K562 (cell line): ENCODE results near the gene NBDY.

Experiments used
- CBX8 ChIP-seq: fragments of 200-600 bp; sonication (generic); IDR thresholded peaks from 2 replicates; pipeline ENCODE4 v1.6.1; 2012; ENCODE audit warnings: borderline replicate concordance, mixed run types, low read depth, mild to moderate bottlenecking, moderate library complexity, mixed read lengths, low read length, control low read depth, inconsistent platforms; ENCODE audit not compliant: poor library complexity, severe bottlenecking; ENCODE audit errors: extremely low read depth
- CREB1 ChIP-seq, 2 experiments: sonication (generic) in 1 of 2; formaldehyde crosslinking in 1 of 2; IDR thresholded peaks; 2 replicates each; pipeline versions ENCODE4 v1.6.1 to v1.8.0; 2012 to 2022; ENCODE audit warnings: inconsistent platforms in 1 of 2, mild to moderate bottlenecking in 1 of 2, missing genetic modification reagents in 1 of 2, moderate library complexity in 1 of 2
- CREM ChIP-seq: IDR thresholded peaks from 2 replicates; pipeline ENCODE4 v1.6.1; 2014; ENCODE audit warnings: antibody characterized with exemption, low read depth
- FOXM1 ChIP-seq, 2 experiments: fragments of 450-650 bp in 1 of 2; sonication (generic) in 1 of 2; formaldehyde crosslinking in 1 of 2; IDR thresholded peaks; 2 replicates each; pipeline versions ENCODE4 v1.6.1 to v1.9.0; 2017 to 2022; ENCODE audit warnings: low read depth in 2 of 2, mild to moderate bottlenecking in 2 of 2, missing genetic modification reagents in 1 of 2, moderate library complexity in 1 of 2
- HCFC1 ChIP-seq: IDR thresholded peaks from 2 replicates; pipeline ENCODE4 v1.6.1; 2012; ENCODE audit warnings: low read depth, low read length, improper control_type of control experiment
- KAT8 ChIP-seq: fragments of 450-650 bp; IDR thresholded peaks from 2 replicates; pipeline ENCODE4 v1.6.1; 2016; ENCODE audit warnings: low read depth, mild to moderate bottlenecking
- MTA3 ChIP-seq: fragments of 450-650 bp; formaldehyde crosslinking; IDR thresholded peaks from 2 replicates; pipeline ENCODE4 v1.6.1; 2017; ENCODE audit warnings: mild to moderate bottlenecking, borderline replicate concordance
- POLR2AphosphoS5 ChIP-seq: IDR thresholded peaks from 2 replicates; pipeline ENCODE4 v1.6.1; 2011; ENCODE audit warnings: mild to moderate bottlenecking, low read depth, low read length, moderate library complexity; ENCODE audit not compliant: control insufficient read depth, insufficient read depth
- SIX5 ChIP-seq, 2 experiments: IDR thresholded peaks; 2 replicates each; pipeline ENCODE4 v1.6.1; 2011; ENCODE audit warnings: low read length in 2 of 2, borderline replicate concordance in 1 of 2, low read depth in 1 of 2, mild to moderate bottlenecking in 1 of 2, moderate library complexity in 1 of 2; ENCODE audit not compliant: insufficient read depth in 1 of 2
- SRSF7 ChIP-seq: fragments of 200-400 bp; formaldehyde crosslinking; optimal IDR thresholded peaks from 2 replicates; pipeline ENCODE3; 2017; ENCODE audit warnings: mild to moderate bottlenecking, low read depth, low read length
- TF ChIP-seq, protein P1 (sequence below), 2 experiments: fragments of 450-650 bp in 1 of 2; sonication (generic) in 1 of 2; formaldehyde crosslinking in 1 of 2; IDR thresholded peaks; 2 replicates each; pipeline versions ENCODE4 v1.7.1 to v1.9.0; 2016 to 2022; ENCODE audit warnings: inconsistent platforms in 1 of 2, mild to moderate bottlenecking in 1 of 2, missing genetic modification reagents in 1 of 2
- TF ChIP-seq, protein P2 (sequence below): sonication (generic); formaldehyde crosslinking; IDR thresholded peaks from 2 replicates; pipeline ENCODE4 v1.9.0; 2022; ENCODE audit warnings: mild to moderate bottlenecking, missing genetic modification reagents

DNA sequence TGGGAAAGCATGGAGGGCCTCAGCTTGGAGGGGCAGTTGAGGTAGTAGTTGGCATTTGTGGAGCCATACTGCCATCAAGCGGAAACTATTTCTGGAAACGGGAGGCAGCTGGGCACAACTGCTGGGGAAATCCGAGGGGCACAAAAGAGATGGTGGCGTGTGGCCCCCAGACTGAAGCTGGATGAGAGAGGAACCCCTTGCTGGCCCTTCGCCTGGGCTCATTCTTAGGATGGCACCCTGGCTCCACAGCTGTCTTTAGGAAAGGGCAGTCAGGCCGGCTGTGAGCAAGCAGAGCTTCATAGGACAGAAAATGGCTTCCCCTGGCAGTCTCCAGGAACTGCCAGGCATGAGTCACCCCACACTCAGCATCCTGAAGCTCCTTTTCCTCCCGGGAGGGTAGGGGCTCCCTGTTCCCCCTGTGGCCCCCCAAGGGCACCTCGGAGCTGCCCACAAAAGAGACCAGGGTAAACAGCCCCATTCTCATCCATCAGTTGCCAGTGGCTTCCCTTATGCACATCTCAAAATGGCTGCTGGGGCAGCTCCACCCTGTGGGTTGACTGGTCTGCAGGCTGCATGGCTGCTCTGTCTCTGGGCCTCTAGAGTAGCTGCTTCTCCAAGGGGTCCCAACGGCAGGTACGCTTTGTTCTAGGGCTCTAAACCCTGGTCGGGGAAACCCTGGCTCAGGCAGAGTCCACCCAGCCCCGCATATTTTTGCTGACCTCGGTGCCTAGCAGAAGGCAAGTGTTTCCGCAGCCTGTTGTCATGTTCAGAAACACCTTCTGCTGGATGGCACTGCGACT, 64.7 kb downstream of the NBDY start:
- no peak for TF ChIP-seq HCFC1
- no peak for TF ChIP-seq FOXM1 (IDR thresholded peaks at IDR 0.05; ENCODE audit: low read depth)
- no peak for TF ChIP-seq FOXM1 (CRISPR knock-in tag; IDR thresholded peaks at IDR 0.05; ENCODE audit: low read depth)
- TF ChIP-seq POLR2AphosphoS5: no peak
- TF ChIP-seq, protein P1, sequence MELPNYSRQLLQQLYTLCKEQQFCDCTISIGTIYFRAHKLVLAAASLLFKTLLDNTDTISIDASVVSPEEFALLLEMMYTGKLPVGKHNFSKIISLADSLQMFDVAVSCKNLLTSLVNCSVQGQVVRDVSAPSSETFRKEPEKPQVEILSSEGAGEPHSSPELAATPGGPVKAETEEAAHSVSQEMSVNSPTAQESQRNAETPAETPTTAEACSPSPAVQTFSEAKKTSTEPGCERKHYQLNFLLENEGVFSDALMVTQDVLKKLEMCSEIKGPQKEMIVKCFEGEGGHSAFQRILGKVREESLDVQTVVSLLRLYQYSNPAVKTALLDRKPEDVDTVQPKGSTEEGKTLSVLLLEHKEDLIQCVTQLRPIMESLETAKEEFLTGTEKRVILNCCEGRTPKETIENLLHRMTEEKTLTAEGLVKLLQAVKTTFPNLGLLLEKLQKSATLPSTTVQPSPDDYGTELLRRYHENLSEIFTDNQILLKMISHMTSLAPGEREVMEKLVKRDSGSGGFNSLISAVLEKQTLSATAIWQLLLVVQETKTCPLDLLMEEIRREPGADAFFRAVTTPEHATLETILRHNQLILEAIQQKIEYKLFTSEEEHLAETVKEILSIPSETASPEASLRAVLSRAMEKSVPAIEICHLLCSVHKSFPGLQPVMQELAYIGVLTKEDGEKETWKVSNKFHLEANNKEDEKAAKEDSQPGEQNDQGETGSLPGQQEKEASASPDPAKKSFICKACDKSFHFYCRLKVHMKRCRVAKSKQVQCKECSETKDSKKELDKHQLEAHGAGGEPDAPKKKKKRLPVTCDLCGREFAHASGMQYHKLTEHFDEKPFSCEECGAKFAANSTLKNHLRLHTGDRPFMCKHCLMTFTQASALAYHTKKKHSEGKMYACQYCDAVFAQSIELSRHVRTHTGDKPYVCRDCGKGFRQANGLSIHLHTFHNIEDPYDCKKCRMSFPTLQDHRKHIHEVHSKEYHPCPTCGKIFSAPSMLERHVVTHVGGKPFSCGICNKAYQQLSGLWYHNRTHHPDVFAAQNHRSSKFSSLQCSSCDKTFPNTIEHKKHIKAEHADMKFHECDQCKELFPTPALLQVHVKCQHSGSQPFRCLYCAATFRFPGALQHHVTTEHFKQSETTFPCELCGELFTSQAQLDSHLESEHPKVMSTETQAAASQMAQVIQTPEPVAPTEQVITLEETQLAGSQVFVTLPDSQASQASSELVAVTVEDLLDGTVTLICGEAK (IDR thresholded peaks at IDR 0.05): no peak
- TF ChIP-seq, protein P1 (CRISPR knock-in tag; IDR thresholded peaks at IDR 0.05): no peak
- TF ChIP-seq CREB1 (IDR thresholded peaks at IDR 0.05): no peak
- TF ChIP-seq CREB1 (CRISPR knock-in tag; IDR thresholded peaks at IDR 0.05): no peak
- TF ChIP-seq, protein P2, sequence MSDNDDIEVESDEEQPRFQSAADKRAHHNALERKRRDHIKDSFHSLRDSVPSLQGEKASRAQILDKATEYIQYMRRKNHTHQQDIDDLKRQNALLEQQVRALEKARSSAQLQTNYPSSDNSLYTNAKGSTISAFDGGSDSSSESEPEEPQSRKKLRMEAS (CRISPR knock-in tag): no peak
- no peak for TF ChIP-seq CREM
- TF ChIP-seq CBX8: no peak
- no peak for TF ChIP-seq SRSF7
- TF ChIP-seq SIX5 (IDR thresholded peaks at IDR 0.05; ENCODE audit: borderline replicate concordance in 1 of 2, insufficient read depth in 1 of 2, low read depth in 1 of 2, low read length in 2 of 2): no peak
- no peak for TF ChIP-seq KAT8
- TF ChIP-seq MTA3: no peak
